GM10266 (cell line): ENCODE measurements around the gene PICK1.

Source experiments
- DNase-seq: peaks from one replicate; pipeline ENCODE4 v3.0.0; 2012; ENCODE audit errors: extremely low spot score
- CTCF ChIP-seq: IDR thresholded peaks from 2 replicates; pipeline ENCODE4 v1.5.1; 2012; ENCODE audit warnings: mild to moderate bottlenecking, low read depth; ENCODE audit not compliant: control insufficient read depth, insufficient read depth; ENCODE audit errors: missing control alignments

Gene PICK1

DNA sequence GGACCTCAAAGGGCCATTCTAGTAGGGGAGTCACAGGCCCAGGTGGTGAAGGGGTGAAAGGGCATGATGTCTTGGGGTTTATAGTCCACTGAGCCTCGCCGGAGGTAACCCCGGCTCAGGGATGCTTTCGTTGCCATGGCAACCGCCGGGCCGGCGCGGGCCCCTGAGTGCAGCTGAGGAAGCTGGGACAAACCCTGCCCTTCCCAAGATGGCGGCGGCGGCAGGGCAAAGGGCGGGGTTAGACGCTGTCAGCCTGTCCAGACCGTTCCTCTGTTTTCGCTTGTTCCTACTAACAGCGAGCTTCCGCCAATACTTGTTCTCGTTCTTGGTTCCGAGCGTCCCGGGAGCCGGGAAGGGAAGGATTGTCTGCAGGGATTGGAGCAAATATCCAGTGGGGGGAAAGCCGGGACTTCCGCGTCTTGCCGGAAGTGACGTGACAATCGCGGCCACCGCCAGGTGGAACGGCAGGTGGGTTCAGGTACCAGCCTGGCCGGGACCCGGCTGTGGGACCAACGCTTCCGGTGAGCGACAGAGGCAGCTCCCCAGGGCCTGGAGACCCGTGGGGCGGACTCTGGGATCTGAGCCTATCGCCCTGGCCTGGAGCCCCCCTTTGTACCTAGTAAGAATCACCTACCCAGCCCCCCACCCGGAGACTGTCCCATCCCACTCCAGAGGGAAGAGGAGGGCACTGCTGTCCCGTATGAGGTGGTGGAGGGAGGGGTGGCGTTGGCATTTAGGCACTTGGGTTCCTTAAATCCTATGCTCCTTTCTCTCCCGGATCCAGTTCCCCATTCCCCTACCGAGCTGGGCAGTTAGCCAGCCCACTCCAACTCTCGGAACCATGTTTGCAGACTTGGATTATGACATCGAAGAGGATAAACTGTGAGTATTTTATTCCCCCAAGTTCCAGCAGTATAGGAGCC, at the start of gene PICK1:
Gene PICK1 (plus strand): TSS at position 436 of the 923 bp plus-strand sequence. CDS start 406 bp downstream, at position 842.
- no peak for TF ChIP-seq CTCF
- peak; percentile 89 for DNase-seq

DNA sequence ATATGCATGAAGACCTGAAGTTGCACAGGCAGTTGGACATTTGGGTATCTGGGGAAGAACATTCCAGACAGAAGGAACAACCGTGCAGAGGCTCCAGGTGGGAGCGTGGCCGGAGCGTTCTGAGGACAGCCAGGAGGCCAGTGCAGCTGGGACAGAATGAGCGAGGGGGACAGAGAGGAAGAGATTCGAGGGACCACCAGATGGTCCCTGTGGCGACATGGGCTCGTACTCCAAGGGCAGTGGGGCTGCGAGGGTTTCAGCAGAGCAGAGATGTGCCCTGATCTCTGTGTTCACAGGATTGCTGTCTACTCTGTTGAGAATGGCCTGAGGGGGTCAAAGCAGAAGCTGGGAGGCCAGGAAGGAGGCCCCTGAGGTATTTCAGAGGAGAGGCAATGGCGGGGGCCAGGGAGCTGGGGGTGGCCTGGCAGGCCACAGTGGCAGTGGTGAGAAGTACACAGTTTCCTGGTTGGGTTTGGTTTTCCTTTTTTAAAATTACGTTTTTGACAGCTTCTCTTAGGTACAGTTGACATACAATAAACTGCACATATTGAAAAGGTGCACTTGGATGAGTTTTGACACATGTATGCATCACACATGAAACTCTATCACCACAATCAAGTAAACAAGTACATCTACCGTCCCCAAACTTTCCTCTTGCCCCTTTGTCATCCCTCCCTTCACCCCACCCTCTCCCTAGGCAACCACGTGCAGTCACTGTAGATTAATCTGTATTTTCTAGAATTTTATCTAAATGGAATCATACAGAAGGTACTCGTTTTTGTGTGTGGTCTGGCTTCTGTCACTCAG, 48.0 kb upstream of the PICK1 start:
- TF ChIP-seq CTCF = no peak
- DNase-seq = no peak

DNA sequence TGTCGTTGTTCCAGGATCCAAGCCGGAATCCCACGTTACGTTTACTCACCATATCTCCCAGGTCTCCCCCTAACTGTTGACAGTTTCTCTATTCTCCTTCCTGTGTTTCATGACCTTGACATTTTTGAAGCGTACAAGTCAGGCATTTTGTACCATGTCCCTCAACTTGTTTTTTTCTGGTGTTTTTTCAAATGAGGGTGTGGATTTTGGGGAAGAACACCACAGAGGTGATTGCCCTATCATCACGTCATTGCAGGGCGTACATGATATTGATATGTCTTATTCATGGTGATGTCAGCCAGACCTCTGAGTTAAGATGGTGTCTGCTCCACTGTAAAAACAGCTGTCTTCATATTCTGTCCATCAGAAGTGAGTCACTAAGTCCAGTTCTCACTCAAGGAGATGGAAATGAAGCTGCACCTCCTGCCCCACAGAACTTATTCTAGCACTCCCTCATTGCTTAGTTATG, 44.6 kb upstream of the PICK1 start:
- no peak for DNase-seq
- no peak for TF ChIP-seq CTCF

- no peak for TF ChIP-seq CTCF
- DNase-seq = no peak
Measured at GRCh38 chr22:38014083-38014482, 43.1 kb upstream of the PICK1 start.

DNA sequence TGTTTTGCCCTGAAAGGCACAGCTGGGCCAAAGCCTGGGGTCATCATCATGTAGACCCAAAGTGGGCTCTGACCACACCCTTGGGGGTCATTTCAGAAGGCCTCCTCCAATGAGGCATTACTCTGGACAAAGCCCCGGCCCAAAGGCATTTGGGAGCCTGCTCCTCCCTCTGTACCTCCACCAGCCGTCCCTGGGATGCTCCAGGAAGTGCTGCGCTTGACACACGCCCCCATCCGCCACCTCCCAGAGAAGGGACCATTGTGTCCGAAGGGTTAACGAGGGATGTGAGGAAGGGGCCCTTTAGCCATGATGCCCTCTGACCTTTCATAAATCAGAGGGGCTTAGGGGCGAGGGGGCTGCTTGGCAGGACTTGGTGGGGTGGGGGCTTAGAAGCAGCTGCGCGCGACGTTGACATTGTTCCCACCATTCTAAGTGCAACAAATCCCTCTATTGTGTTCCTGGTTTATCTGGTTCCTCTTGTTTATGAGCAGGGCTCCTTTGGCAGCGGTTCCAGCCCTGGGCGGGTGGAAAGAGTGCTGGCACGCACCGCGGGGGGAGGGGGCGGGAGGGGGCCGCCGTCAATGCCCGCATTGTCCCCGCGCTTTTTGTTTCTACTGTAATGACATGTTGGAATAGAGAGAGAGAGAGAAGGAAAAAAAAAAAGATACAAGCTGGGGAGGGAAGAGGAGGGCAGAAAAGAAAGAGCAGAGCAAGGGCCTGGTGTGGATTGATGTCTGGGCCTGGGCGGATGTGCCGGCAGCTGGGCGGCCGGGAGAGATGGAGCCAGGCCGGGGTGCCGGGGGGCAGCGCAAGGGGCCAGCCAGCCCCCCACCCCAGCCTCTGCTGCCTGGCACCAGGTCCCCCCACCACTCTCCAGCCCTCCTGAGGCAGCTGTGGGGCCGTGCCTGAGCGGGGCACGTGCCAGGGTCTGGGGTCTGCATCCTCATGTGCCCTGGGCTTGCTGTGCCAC, 40.7 kb upstream of the PICK1 start:
- DNase-seq = no peak
- TF ChIP-seq CTCF = no peak

- no peak for TF ChIP-seq CTCF
- no peak for DNase-seq
Measured at GRCh38 chr22:38017272-38017920, 39.8 kb upstream of the PICK1 start.
